ENCODE measurements around the gene FBXW4. TPM values are rescaled to one million over a fixed set of nuclear protein-coding genes. Genes with fewer than 3 reads are reported as not detected.
"Not testable (repeated sequence)": the region's sequence is repeated elsewhere in the genome, so short reads cannot be mapped to it uniquely, and the experiment has no call there.

FBXW4 gene
- total RNA-seq, 1 experiment from 2014 or later: 26.5 TPM

GRCh38 chr10:101617102-101617823 is 77.7 kb downstream of the FBXW4 start:
- DNase-seq (ENCODE audit: low spot score): no peak

- DNase-seq (ENCODE audit: low spot score): no peak
Measured at GRCh38 chr10:101616415-101617101, 78.4 kb downstream of the FBXW4 start.

DNA sequence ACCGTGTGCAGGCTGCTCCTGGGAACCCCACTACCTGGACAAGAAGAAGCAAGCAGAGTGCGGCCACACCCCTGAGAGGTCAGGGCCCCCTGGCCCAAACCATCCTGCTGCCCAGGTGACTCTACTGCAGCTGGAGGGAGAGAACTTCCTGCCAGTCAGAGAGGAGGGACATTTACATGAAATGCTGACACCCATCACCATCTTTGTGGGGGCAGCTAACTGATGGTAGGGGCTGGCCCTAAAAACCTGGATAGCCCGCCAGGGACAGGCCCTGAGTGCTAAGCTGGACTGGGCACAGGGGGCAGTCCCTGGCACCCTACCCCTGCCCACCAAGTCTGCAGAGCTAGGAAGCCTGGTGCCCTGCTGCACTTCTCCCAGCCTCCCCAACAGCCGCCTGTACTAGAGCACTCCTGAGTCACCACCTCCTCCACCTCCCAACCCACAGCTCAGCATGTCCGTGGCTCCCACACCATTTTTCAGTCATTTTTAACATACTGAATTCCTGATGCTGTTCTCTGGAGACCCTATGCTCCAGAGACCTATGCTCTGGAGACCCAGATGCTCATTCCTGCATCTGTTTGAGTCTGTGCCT is 79.3 kb downstream of the FBXW4 start:
- no peak for DNase-seq (ENCODE audit: low spot score)

- no peak for DNase-seq (ENCODE audit: low spot score)
Measured at GRCh38 chr10:101614663-101615524, 80.1 kb downstream of the FBXW4 start.

DNA sequence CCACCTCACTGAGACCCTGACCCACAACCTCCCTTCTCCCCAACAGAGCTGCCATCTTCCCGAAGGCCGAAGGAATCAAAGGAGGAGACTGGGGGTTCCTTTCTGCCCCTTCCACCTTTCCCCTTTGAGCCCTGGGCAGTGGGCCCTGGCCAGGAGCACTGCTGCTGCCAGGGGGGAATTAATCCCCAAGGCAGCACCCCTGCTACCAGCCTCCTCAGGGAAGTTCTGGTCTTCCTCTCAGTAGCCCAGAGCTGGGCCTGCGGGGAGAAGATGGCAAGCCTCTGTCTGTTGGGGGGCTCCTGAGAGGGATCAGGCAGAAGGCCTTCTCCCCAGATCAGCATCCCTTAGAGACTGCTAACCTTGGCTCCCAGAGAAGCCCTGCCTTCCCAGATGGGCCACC is 81.3 kb downstream of the FBXW4 start:
- no peak for DNase-seq (ENCODE audit: low spot score)

DNA sequence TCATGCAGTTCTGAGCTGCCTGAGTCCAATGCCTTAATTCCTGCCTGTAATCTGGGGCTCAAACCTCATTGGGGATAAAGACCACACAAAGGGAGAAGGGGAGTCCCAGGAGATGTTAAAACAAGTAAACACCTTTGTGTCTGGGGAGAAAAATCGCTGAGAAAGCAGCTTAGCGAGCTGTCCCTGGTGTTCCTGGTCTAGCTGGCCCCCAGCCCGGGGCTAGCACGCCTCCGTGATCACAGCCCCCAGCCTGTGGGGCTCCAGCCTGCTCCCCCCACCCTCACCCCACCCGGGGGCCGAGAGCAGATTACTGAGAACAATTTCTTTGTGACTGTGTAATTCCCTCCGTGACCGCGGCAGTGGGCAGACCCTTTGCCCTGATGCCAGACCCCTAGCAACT is 82.1 kb downstream of the FBXW4 start:
- DNase-seq (ENCODE audit: low spot score): no peak

GRCh38 chr10:101612086-101612485 is 82.9 kb downstream of the FBXW4 start:
- DNase-seq (ENCODE audit: low spot score): no peak

DNA sequence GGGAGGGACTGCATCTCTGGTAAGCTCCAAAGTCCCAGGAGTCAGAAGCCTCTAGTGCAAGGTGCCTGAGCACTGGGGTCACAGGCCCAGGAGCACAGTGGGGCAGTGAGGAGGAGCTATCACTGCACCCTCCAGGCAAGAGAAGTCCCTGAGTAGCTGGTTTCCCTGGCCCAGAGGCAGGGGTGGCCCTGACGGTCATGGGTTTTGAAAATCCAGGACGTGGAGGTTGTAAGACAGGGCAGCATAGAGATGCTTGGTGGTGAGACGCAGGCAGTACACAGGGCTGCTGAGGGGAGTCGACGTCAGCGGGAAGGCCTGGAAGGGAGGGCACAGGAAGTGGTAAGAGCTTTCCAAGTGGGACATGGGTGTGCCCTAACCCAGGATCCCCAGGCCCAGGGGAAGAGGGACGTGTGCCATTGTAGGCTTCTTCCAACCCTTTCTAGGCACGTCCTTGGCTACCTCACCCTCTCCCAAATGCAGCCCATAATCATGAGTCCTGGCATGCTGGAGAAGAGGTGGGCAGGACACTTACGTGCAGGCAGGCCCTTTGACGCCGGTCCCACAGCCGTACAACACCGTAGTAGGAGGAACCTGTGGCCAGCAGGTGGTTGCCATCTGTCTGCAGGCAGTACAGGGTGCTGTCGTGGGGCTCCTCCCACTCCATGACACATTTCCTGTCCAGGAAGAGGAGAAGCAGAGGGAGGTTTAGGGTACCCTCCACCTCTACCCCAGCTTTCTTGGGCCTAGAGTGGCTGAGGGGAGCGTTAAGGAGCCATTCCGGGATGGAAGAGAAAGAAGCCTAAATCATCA is 83.7 kb downstream of the FBXW4 start:
- DNase-seq (ENCODE audit: low spot score): peak; percentile 29

DNA sequence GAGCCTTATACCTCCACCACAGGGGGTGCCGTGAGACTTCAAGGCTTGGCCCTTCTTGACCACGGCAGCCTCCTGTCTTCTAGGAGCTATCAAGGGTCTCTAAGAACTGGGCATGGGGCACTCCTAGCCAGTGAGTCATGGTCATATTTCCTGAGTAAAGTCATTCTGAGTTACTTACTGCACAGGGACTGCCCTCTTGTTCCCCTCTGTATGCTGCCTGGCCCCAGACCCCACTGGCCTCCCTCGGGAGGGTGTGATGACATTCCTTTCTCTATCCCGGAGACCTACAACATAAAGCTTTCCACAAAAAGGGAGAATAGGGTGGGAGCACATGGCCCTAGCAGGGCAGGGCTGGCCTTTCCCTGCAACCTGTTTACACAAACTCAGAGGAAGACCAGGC is 85.5 kb downstream of the FBXW4 start:
- peak; percentile 45 for DNase-seq (ENCODE audit: low spot score)

GRCh38 chr10:101607124-101607523 is 87.8 kb downstream of the FBXW4 start:
- DNase-seq (ENCODE audit: low spot score): no peak

- peak; percentile 68 for DNase-seq (ENCODE audit: low spot score)
Measured at GRCh38 chr10:101602761-101603398, 92.1 kb downstream of the FBXW4 start.

DNA sequence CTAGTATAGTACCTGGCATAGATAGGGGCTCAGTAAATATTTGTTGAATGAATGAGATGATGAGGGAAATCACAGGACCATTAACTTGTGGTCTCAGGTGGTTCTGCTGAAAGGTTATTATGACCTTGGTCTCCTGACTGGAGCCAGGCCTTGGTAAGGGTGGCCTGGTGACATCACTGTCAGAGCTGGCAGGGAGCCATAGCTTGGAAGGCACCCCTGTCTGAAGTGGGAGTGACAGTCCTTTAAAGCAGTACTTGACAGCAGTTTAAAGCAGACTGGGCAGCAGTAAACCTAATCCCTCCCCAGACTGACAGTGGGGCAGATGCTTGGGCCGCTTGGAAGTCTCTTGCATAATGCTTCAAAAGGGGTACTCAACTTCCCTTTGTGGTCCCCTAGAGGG is 93.4 kb downstream of the FBXW4 start:
- DNase-seq (ENCODE audit: low spot score): no peak

- DNase-seq (ENCODE audit: low spot score): no peak
Measured at GRCh38 chr10:101597091-101597900, 97.7 kb downstream of the FBXW4 start.

DNA sequence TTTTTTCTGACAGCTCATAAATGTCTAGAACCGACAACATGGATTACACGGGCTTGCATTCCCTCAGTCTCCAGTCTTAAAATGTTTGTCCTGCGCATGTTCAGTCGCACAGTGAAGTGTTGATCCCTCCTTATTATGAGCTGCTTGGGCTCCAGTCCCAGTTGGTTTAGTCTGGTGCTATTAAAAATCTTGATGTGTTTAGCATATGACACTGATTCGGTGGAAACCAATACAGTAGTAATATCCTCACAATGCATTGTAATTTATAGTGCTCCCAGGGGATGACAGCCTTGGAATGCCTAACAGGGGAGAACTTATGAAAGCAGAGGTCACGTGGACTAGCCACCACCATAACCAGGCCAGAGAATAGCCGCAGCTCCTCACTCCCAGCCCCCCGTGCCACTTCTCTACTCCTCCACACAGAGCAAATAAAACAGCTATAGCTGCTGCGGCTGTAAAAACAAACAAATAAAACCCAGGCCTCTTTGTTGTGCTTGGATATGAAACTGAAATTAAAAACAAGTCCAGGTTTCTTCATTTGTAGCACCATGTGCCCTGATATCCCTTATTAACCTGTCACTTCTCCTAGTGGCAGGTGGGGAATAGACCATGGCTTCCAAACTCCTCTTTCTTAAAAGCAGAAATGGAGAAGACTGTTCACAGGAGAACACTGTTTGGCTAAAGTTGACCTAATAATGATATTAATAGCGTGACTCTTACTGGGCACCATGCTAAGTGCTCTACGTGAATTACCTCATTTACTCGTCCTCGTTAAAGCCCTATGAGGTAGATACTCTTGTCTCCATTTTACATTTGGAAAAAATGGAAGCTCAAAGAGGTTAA is 99.2 kb downstream of the FBXW4 start:
- DNase-seq (ENCODE audit: low spot score): no peak

DNA sequence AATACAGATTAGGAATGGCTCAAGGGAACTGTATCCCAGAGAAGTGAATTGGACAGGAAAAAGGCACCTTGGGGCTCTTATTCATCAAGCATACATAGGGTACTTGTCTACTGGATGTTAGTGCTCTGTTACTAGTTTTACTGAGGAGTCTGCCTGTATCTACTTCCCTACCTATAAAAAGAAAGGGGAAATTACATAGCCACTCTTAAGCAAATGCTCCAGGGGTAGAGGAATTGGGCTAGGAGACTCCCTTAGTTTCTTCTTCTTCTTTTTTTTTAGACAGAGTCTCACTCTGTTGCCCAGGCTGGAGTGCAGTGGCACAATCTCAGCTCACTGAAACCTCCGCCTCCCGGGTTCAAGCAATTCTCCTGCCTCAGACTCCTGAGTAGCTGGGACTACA is 101.6 kb downstream of the FBXW4 start:
- DNase-seq (ENCODE audit: low spot score): not testable (repeated sequence)

DNA sequence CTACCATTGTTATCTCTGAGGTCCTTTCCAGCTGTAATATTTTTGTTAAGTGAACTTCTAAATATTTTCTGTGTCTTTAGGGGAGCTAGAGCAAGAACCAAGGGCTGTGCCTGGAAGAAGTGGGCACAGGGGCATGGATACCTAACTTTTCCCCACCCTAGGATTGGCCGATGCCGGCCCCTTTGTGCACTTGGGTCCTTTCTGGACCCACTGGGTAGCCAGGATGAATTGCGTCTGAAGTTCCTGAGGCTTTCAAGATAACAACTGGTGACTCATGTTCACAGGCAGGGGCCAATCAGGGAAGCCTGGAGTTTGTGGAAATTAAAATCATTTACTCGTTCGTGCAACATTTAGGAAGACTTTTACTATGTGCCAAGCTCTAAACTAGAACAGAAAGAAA is 106.1 kb downstream of the FBXW4 start:
- DNase-seq (ENCODE audit: low spot score): peak; percentile 59

- peak; percentile 95 for DNase-seq (ENCODE audit: low spot score)
Measured at GRCh38 chr10:101587725-101588653, 107.0 kb downstream of the FBXW4 start, which contains the start of the genes DPCD and POLL. DPCD (plus strand) TSS chr10:101588321; CDS start chr10:101588337, 16 bp downstream. POLL (minus strand) TSS chr10:101588257; CDS start chr10:101587360, 897 bp downstream.

DNA sequence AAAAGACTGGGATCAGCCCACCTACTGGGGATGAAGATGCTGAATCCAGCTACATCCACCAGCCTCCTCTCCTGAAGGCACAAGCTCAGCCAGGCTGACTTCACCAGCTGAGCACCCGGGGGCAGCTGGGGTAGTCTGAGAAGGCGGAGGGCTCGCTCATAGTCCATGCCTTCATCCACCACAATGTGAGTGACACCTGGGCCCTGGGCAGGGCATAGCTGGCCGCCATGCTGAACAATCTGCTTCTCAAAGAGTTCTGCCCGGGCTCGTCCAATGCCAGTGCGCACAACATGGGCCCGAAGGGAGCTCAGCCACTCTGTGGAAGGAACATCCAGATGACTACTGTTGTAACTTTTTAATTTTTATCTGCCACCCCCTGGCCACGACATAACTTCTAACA is 109.1 kb downstream of the FBXW4 start:
- no peak for DNase-seq (ENCODE audit: low spot score)

Data from A172 (cell line).